H4 (cell line): ENCODE results near the gene IGFL4. TPM values are rescaled to one million over a fixed set of nuclear protein-coding genes. Genes with fewer than 3 reads are reported as not detected.

Source experiments
- DNase-seq: peaks from one replicate; pipeline ENCODE4 v3.0.0-alpha.2; 2015; ENCODE audit warnings: low spot score
- total RNA-seq: library from RNA; depleted of rRNA; stranded (reverse); fragments of >200 nt; shearing (Covaris generic); gene quantifications from 2 replicates; pipeline ENCODE4 v1.2.3, GENCODE V29; 2014; rRNA removed

The IGFL4 gene
- total RNA-seq, 1 experiment from 2014 or later: not detected

GRCh38 chr19:45994456-45994997, 46.3 kb downstream of the IGFL4 start:
- DNase-seq: no peak

- no peak for DNase-seq
Measured at GRCh38 chr19:45990113-45990728, 50.6 kb downstream of the IGFL4 start.

Other genes with a start within 250 kb of the IGFL4 start
- gene DMWD, start 248.2 kb downstream of the IGFL4 start, total RNA-seq: 5.9 and 7.8 TPM in 2 replicates
- not detected in 2 replicates for gene RSPH6A, start 225.7 kb downstream of the IGFL4 start, total RNA-seq
- gene SYMPK, start 177.9 kb downstream of the IGFL4 start, total RNA-seq: 13.2 and 17.7 TPM in 2 replicates
- 0.31 TPM in 1 of 2 replicates, not detected in the other for gene FOXA3, start 176.7 kb downstream of the IGFL4 start, total RNA-seq
- 8.7 and 13.0 TPM in 2 replicates for gene IRF2BP1, start 154.9 kb downstream of the IGFL4 start, total RNA-seq
- gene MYPOP, start 138.4 kb downstream of the IGFL4 start, total RNA-seq: 0.52 and 0.78 TPM in 2 replicates
- not detected in 2 replicates for gene NANOS2, start 126.2 kb downstream of the IGFL4 start, total RNA-seq
- 0.19 and 0.37 TPM in 2 replicates for gene NOVA2, start 67.1 kb downstream of the IGFL4 start, total RNA-seq
- gene CCDC61, start 45.5 kb downstream of the IGFL4 start, total RNA-seq: 1.4 and 3.7 TPM in 2 replicates
- gene PGLYRP1, start 17.9 kb downstream of the IGFL4 start, total RNA-seq: not detected in 2 replicates
- 3.3 TPM in 1 of 2 replicates, not detected in the other for gene IGFL3, start 83.7 kb upstream of the IGFL4 start, total RNA-seq
- not detected in 2 replicates for gene IGFL2, start 107.2 kb upstream of the IGFL4 start, total RNA-seq
- gene IGFL1, start 188.7 kb upstream of the IGFL4 start, total RNA-seq: not detected in 2 replicates